Esophagus squamous epithelium (tissue), 4 donors: Measurements from ENCODE around the gene LIN28B.

Experiments used
- CTCF ChIP-seq, 6 experiments: fragments of 450-650 bp in 4 of 6; fragments of 200-600 bp in 2 of 6; sonication (generic) in 2 of 6; IDR thresholded peaks; one replicate each; pipeline ENCODE4 v1.5.1; 2016 to 2019; ENCODE audit warnings: antibody characterized with exemption in 6 of 6, mild to moderate bottlenecking in 4 of 6, moderate library complexity in 4 of 6
- POLR2A ChIP-seq, 4 donors: fragments of 450-650 bp; IDR thresholded peaks; one replicate each; pipeline ENCODE4 v1.6.1; 2017; ENCODE audit warnings: antibody characterized with exemption in 4 of 4, mild to moderate bottlenecking in 4 of 4, moderate library complexity in 3 of 4

DNA sequence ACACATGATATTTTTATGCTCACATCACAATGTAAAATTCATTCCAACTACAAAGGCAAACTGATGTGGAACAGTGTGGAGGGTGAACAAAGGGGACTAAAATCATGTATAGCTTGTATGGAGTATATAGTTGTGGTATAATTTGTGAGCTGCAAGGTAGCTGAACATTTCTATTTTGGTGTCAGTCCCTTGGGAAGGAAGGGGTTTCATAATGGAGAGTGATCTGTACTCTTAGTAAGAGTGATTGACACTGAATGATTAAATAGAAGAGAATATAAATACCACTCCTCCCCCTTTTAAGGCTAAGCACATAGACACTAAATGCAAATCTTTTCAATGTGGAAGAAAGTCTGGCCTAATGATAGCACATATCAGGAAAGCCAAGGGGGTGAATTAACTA, 118.3 kb downstream of the LIN28B start:
- TF ChIP-seq CTCF (IDR thresholded peaks at IDR 0.05) (no peak), POLR2A (IDR thresholded peaks at IDR 0.05) (no peak)
